Activated CD4-positive, alpha-beta T cell treated with anti-CD3 and anti-CD28 coated beads, Interleukin-10, Interleukin-2, amounts not matched to agents 100 ng/mL and 50 ng/mL, durations not matched to agents 16 hours and 8 hours (primary cell): Measurements from ENCODE around the gene DST.

Experiments
- DNase-seq: peaks from one replicate; pipeline ENCODE4 v3.0.0-alpha.2; 2020

DST gene

GRCh38 chr6:56620229-56620868 is 22.3 kb downstream of the DST start:
- no peak for DNase-seq

- DNase-seq: no peak
These were observed 24.6 kb downstream of the DST start for GRCh38 chr6:56618050-56618449.

- DNase-seq: no peak
These were observed 25.7 kb downstream of the DST start for GRCh38 chr6:56616967-56617366.

- DNase-seq: no peak
These were observed 29.3 kb downstream of the DST start for GRCh38 chr6:56613247-56613851.

GRCh38 chr6:56608332-56608731 is 34.4 kb downstream of the DST start:
- DNase-seq: no peak

- DNase-seq: no peak
These were observed 35.5 kb downstream of the DST start for GRCh38 chr6:56607111-56607752.

- DNase-seq: no peak
These were observed 37.3 kb downstream of the DST start for GRCh38 chr6:56605435-56605834.

- no peak for DNase-seq
These were observed 38.5 kb downstream of the DST start for GRCh38 chr6:56604186-56604585.

GRCh38 chr6:56601390-56601789 is 41.3 kb downstream of the DST start:
- DNase-seq: no peak

GRCh38 chr6:56595490-56596122 is 47.1 kb downstream of the DST start:
- peak; percentile 80 for DNase-seq

GRCh38 chr6:56594699-56595098 is 48.0 kb downstream of the DST start:
- peak; percentile 9 for DNase-seq

GRCh38 chr6:56593801-56594318 is 48.8 kb downstream of the DST start:
- DNase-seq: peak; percentile 83

GRCh38 chr6:56582236-56582635 is 60.5 kb downstream of the DST start:
- DNase-seq: no peak

- no peak for DNase-seq
These were observed 61.3 kb downstream of the DST start for GRCh38 chr6:56581296-56581925.

- DNase-seq: no peak
These were observed 62.4 kb downstream of the DST start for GRCh38 chr6:56580271-56580670.

GRCh38 chr6:56579155-56579851 is 63.4 kb downstream of the DST start:
- no peak for DNase-seq

GRCh38 chr6:56575736-56576135 is 67.0 kb downstream of the DST start:
- DNase-seq: no peak

- DNase-seq: no peak
These were observed 68.4 kb downstream of the DST start for GRCh38 chr6:56574292-56574691.

- no peak for DNase-seq
These were observed 69.1 kb downstream of the DST start for GRCh38 chr6:56573624-56574023.

- DNase-seq: no peak
These were observed 69.8 kb downstream of the DST start for GRCh38 chr6:56572788-56573471.

GRCh38 chr6:56571605-56572004 is 71.1 kb downstream of the DST start:
- DNase-seq: no peak
